Mesenchymal stem cell (in vitro differentiated cells and primary cell): ENCODE data around the gene MEG3.
A peak's percentile ranks its signal among the peaks of the same experiment; 100 is the strongest.
"Not testable (repeated sequence)": the region's sequence is repeated elsewhere in the genome, so short reads cannot be mapped to it uniquely, and the experiment has no call there.

Source experiments
- DNase-seq: peaks from one replicate; pipeline ENCODE4 v3.0.0-alpha.2; 2013
- H2AFZ ChIP-seq: one replicate; pipeline ENCODE4 v1.6.1; 2013; ENCODE audit warnings: low read depth, mild to moderate bottlenecking, control low read depth, inconsistent platforms, low read length, moderate library complexity
- H2AK5ac ChIP-seq: 2 replicates; pipeline ENCODE4 v1.6.1; 2013; ENCODE audit warnings: low read length, moderate library complexity, mild to moderate bottlenecking, inconsistent platforms; ENCODE audit not compliant: severe bottlenecking
- H2BK120ac ChIP-seq: one replicate; pipeline ENCODE4 v1.6.1; 2013; ENCODE audit warnings: low read depth, mild to moderate bottlenecking, inconsistent platforms, low read length, moderate library complexity
- H2BK12ac ChIP-seq, 2 experiments: one replicate each; pipeline ENCODE4 v1.6.1; 2013; ENCODE audit warnings: inconsistent platforms in 2 of 2, low read length in 2 of 2, mild to moderate bottlenecking in 2 of 2, moderate library complexity in 2 of 2, control low read depth in 1 of 2
- H2BK15ac ChIP-seq: one replicate; pipeline ENCODE4 v1.6.1; 2013; ENCODE audit warnings: mild to moderate bottlenecking, low read depth, inconsistent platforms; ENCODE audit not compliant: poor library complexity, severe bottlenecking
- H2BK5ac ChIP-seq: 2 replicates; pipeline ENCODE4 v1.6.1; 2013; ENCODE audit warnings: low read depth, mild to moderate bottlenecking, low read length, control low read depth, inconsistent platforms; ENCODE audit not compliant: poor library complexity, severe bottlenecking
- H3K14ac ChIP-seq, 2 experiments: one replicate each; pipeline ENCODE4 v1.6.1; 2013; ENCODE audit warnings: inconsistent platforms in 2 of 2, low read length in 2 of 2, control low read depth in 1 of 2, mild to moderate bottlenecking in 1 of 2, moderate library complexity in 1 of 2
- H3K18ac ChIP-seq, 2 experiments: one replicate each; pipeline ENCODE4 v1.6.1; 2013; ENCODE audit warnings: inconsistent platforms in 2 of 2, low read length in 2 of 2, control low read depth in 1 of 2, low read depth in 1 of 2, mild to moderate bottlenecking in 1 of 2
- H3K23ac ChIP-seq, 2 experiments: one replicate each; pipeline ENCODE4 v1.6.1; 2013; ENCODE audit warnings: inconsistent platforms in 2 of 2, low read length in 2 of 2, mild to moderate bottlenecking in 2 of 2, moderate library complexity in 2 of 2, control low read depth in 1 of 2
- H3K27ac ChIP-seq: 2 replicates; pipeline ENCODE4 v1.5.1; 2013; ENCODE audit warnings: mild to moderate bottlenecking, moderate library complexity, low read length, control low read depth, inconsistent platforms; ENCODE audit not compliant: poor library complexity, severe bottlenecking
- H3K27me3 ChIP-seq, 2 experiments: 2 replicates each; pipeline versions ENCODE4 v1.6.1 to v1.7.0; 2013; ENCODE audit warnings: low read length in 2 of 2, mild to moderate bottlenecking in 2 of 2, moderate library complexity in 2 of 2, control low read depth in 1 of 2, inconsistent platforms in 1 of 2; ENCODE audit not compliant: control insufficient read depth in 1 of 2, insufficient read depth in 1 of 2
- H3K36me3 ChIP-seq, 2 experiments: 2 replicates each; pipeline versions ENCODE4 v1.6.1 to v1.7.0; 2013; ENCODE audit warnings: low read length in 2 of 2, control low read depth in 1 of 2, inconsistent platforms in 1 of 2, low read depth in 1 of 2, mild to moderate bottlenecking in 1 of 2; ENCODE audit not compliant: insufficient read depth in 2 of 2, control insufficient read depth in 1 of 2
- H3K4ac ChIP-seq, 2 experiments: one replicate each; pipeline ENCODE4 v1.6.1; 2013; ENCODE audit warnings: inconsistent platforms in 2 of 2, low read length in 2 of 2, mild to moderate bottlenecking in 2 of 2, moderate library complexity in 2 of 2, control low read depth in 1 of 2, low read depth in 1 of 2
- H3K4me1 ChIP-seq: 2 replicates; pipeline ENCODE4 v1.6.1; 2013; ENCODE audit warnings: low read depth, low read length, control low read depth; ENCODE audit not compliant: control insufficient read depth, insufficient read depth
- H3K4me2 ChIP-seq: 2 replicates; pipeline ENCODE4 v1.6.1; 2013; ENCODE audit warnings: low read length, mild to moderate bottlenecking, inconsistent platforms; ENCODE audit not compliant: poor library complexity, severe bottlenecking
- H3K4me3 ChIP-seq, 2 experiments: 2 replicates each; pipeline versions ENCODE4 v1.5.1 to v1.7.0; 2013; ENCODE audit warnings: low read length in 2 of 2, mild to moderate bottlenecking in 2 of 2, control low read depth in 1 of 2, low read depth in 1 of 2; ENCODE audit not compliant: insufficient read depth in 1 of 2
- H3K79me1 ChIP-seq: replicated peaks from 2 replicates; pipeline ENCODE4 v1.6.1; 2013; ENCODE audit warnings: mild to moderate bottlenecking, control low read depth, low read length, inconsistent platforms; ENCODE audit not compliant: poor library complexity, severe bottlenecking
- H3K9ac ChIP-seq: 2 replicates; pipeline ENCODE4 v1.7.0; 2013; ENCODE audit warnings: mild to moderate bottlenecking, low read length, moderate library complexity
- H3K9me3 ChIP-seq: 2 replicates; pipeline ENCODE4 v1.7.0; 2013; ENCODE audit warnings: mild to moderate bottlenecking, low read length; ENCODE audit not compliant: control insufficient read depth
- H4K8ac ChIP-seq: one replicate; pipeline ENCODE4 v1.6.1; 2013; ENCODE audit warnings: inconsistent platforms, mild to moderate bottlenecking, low read length, moderate library complexity
- H4K91ac ChIP-seq: one replicate; pipeline ENCODE4 v1.6.1; 2013; ENCODE audit warnings: mild to moderate bottlenecking, low read length, inconsistent platforms
- WGBS: methylation state at CpG from one replicate; pipeline ENCODE4 v1.1.7; 2013; ENCODE audit warnings: mixed read lengths; 5-methylcytosine and 5-hydroxymethylcytosine counted together

The MEG3 gene

DNA sequence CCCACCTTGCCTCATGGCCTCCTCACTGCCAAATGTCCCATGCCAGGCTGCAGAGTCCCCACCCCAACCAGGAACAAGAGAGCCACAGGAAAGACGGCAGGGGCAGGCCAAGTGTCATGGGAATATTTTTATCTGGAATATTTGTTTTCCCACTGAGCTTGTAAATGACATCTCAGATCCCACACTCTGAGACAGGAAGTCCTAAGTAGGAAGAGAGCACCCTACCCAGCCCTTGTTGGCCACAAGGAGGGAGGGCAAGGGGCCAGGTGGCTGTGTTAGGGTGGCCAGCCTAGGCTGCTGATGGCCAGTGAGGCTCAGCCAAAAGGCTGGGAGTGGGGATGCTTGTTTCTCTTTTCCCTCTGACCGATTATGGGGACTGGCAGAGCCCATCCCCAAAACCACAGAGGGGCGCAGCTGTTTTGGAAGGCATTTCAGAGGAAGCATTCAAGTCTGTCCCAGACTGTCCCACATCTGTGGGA, 7.7 kb upstream of the MEG3 start:
- H3K18ac ChIP-seq: peak overlapping the region in 1 of 2 experiments; percentile 28
- H3K4me1 ChIP-seq: peaks cover 2% of the 10 kb centered on the region
- no peak overlapping the region for H3K23ac ChIP-seq
- H3K36me3 ChIP-seq: no peaks in the 10 kb centered on the region
- H3K14ac ChIP-seq: no peak overlapping the region
- H2BK5ac ChIP-seq: no peak overlapping the region
- peak overlapping the region; percentile 22 to 88 for H2BK12ac ChIP-seq
- H4K8ac ChIP-seq: peak overlapping the region; percentile 12
- peak overlapping the region; percentile 42 for H2BK120ac ChIP-seq
- no peaks in the 10 kb centered on the region for H3K79me1 ChIP-seq
- no peak overlapping the region for H2AK5ac ChIP-seq
- H3K4ac ChIP-seq: peak overlapping the region; percentile 46 to 86
- H4K91ac ChIP-seq: peak overlapping the region; percentile 87
- peak overlapping the region; percentile 33 for H2BK15ac ChIP-seq
- H2AFZ ChIP-seq: no peak overlapping the region
- H3K4me2 ChIP-seq: no peak overlapping the region
- DNase-seq: no peak
- H3K9me3 ChIP-seq: no peaks in the 10 kb centered on the region
- H3K4me3 ChIP-seq: no peak overlapping the region
- peaks cover 6 to 34% of the 10 kb centered on the region in 2 experiments for H3K27me3 ChIP-seq
- H3K27ac ChIP-seq: no peak overlapping the region
- 100% methylated on average over 2 of the region's 3 CpGs for WGBS
- H3K9ac ChIP-seq: no peak overlapping the region

- H2BK120ac ChIP-seq, H3K4me2 ChIP-seq, H3K36me3 ChIP-seq, H3K27ac ChIP-seq, H3K14ac ChIP-seq, H2BK5ac ChIP-seq, H3K23ac ChIP-seq, H4K91ac ChIP-seq, H3K79me1 ChIP-seq, H2BK12ac ChIP-seq, H2BK15ac ChIP-seq, H3K9me3 ChIP-seq, H4K8ac ChIP-seq, H3K9ac ChIP-seq, H3K4me3 ChIP-seq, DNase-seq, H3K4me1 ChIP-seq, H3K18ac ChIP-seq, H3K4ac ChIP-seq, H2AK5ac ChIP-seq, H2AFZ ChIP-seq: not testable (repeated sequence)
- WGBS: 98% methylated on average over 6 of the region's 10 CpGs
- peaks cover 6 to 27% of the 10 kb centered on the region in 2 experiments for H3K27me3 ChIP-seq
These were observed 7.0 kb upstream of the MEG3 start for GRCh38 chr14:100818923-100819322.

GRCh38 chr14:100819453-100819828, 6.5 kb upstream of the MEG3 start:
- H3K14ac ChIP-seq: no peak overlapping the region
- no peak for DNase-seq
- H3K18ac ChIP-seq: no peak overlapping the region
- H3K4ac ChIP-seq: no peak overlapping the region
- H3K23ac ChIP-seq: no peak overlapping the region
- peak overlapping the region; percentile 0 to 95 for H2BK12ac ChIP-seq
- H3K36me3 ChIP-seq: no peaks in the 10 kb centered on the region
- peaks cover 2% of the 10 kb centered on the region for H3K4me1 ChIP-seq
- H4K91ac ChIP-seq: no peak overlapping the region
- no peak overlapping the region for H2BK120ac ChIP-seq
- H3K27me3 ChIP-seq: peaks cover 6 to 24% of the 10 kb centered on the region in 2 experiments
- H2AK5ac ChIP-seq: no peak overlapping the region
- H3K4me2 ChIP-seq: no peak overlapping the region
- no peak overlapping the region for H3K27ac ChIP-seq
- H2AFZ ChIP-seq: no peak overlapping the region
- no peak overlapping the region for H2BK5ac ChIP-seq
- H3K79me1 ChIP-seq: no peaks in the 10 kb centered on the region
- no peak overlapping the region for H4K8ac ChIP-seq
- whole genome bisulfite sequencing: 100% methylated on average over 1 of the region's 1 CpG
- no peak overlapping the region for H2BK15ac ChIP-seq
- H3K9me3 ChIP-seq: no peaks in the 10 kb centered on the region
- H3K4me3 ChIP-seq: no peak overlapping the region
- H3K9ac ChIP-seq: no peak overlapping the region

GRCh38 chr14:100819829-100820475, 6.0 kb upstream of the MEG3 start:
- Histone ChIP-seq H3K9ac (no peak overlapping the region), H3K23ac (no peak overlapping the region), H3K18ac (peak overlapping the region; percentile 52 to 95), H3K14ac (peak overlapping the region in 1 of 2 experiments; percentile 99), H3K9me3 (no peaks in the 10 kb centered on the region), H3K79me1 (no peaks in the 10 kb centered on the region), H3K4ac (peak overlapping the region; percentile 30 to 40), H3K4me2 (no peak overlapping the region), H2AK5ac (no peak overlapping the region), H3K36me3 (no peaks in the 10 kb centered on the region), H2BK120ac (peak overlapping the region; percentile 7), H4K91ac (peak overlapping the region; percentile 93), H3K4me1 (peaks cover 2% of the 10 kb centered on the region), H3K27me3 (peaks cover 6 to 25% of the 10 kb centered on the region in 2 experiments), H2BK12ac (peak overlapping the region; percentile 0 to 95), H2BK5ac (no peak overlapping the region), H4K8ac (peak overlapping the region; percentile 28), H2BK15ac (no peak overlapping the region), H3K27ac (no peak overlapping the region), H3K4me3 (peak overlapping the region in 1 of 2 experiments; percentile 29), H2AFZ (no peak overlapping the region)
- 93% methylated on average over 20 of the region's 22 CpGs for WGBS
- DNase-seq: no peak
